GM18870 (cell line): ENCODE measurements around the gene PPM1F.
"Not testable (repeated sequence)": the region's sequence is repeated elsewhere in the genome, so short reads cannot be mapped to it uniquely, and the experiment has no call there.

Experiments used
- ATAC-seq: cut with Tn5 transposase; IDR thresholded peaks from one replicate; pipeline ENCODE4 v1.9.1; 2021; ENCODE audit warnings: moderate library complexity; ENCODE audit not compliant: unreplicated experiment

PPM1F gene

DNA sequence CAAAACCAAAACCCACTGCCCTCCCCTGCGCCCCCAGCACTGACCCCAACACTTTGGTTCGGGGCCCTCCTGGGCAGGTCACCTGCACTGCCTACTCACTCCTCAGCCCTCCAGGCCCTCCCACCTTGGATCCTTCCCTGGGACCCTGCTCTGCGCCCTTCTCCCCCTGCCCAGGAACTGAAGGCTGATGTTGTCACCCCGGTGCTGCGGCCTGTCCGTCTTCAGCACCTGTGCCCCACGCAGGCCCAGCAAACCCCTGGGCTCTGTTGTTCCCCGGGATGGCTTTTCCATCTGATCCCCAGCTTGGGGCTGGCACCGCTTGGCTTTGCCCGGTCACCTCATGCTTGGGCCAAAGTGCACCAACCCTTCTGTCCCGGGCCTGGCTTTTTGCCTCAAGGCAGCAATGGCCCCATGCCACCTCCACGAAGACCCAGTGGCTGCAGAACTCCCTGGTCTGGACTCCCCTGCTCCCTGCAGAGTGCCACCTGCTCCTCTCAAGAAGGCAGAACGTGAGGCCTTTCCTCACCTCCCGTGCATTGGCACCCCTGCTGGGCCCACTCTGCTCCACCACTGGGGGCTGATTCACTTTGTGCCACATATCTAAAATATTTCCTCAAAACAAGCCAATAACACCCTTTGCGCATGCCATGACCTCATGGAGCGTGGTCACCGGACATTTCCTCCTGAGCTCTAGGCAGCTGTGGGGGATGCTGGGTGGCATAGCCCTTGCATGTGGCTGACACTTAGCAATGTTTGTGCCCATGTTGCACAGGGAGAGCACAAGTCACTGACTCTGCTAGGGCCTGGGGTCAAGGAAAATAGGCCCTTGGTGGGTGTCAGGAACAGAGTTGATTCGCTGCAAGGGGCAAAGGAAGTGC, 8.8 kb downstream of the PPM1F start:
- no peak for ATAC-seq

DNA sequence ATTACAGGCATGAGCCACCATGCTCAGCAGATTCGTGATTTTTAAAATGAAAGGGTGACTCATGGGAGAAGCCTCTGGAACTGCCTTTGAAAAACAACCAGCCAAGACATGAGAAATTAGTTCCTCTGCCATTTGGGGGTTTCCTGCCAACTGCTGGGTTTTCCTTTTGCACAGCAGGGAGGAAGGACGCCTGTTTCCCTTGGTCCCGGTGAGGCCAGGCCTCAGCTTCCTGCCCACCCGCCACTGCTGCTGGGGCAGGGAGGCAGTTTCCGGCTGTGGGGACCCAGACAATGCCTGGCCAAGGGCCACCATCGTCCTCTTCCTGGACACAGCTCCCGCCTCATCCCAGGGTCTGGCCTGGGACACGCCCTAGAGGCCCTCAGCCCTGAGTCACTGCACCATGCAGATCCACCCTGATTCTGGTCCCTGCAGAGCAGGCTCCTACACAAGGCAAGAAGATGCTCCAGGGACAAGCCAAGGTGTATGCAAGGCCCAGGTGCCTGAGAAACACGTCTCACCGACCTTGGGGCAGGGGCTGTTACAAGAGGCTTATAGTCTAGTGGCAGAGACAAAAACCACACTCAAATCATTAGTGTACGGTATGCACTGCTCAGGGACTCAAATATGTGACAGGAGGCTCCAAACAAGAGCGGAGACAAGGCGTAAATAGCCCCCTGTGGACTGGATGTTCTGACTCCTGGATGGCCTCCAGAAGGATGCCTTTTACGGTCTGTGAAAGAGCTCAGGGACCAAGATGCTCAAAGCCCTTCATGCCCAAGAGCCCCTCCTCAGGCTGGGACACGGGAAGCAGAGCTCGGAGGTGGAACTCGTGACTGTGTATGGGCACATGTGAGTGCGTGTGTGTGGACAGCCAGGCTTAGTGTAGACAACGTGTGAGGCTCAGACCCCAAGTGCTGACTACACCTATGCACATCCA, 10.0 kb downstream of the PPM1F start:
- no peak for ATAC-seq

DNA sequence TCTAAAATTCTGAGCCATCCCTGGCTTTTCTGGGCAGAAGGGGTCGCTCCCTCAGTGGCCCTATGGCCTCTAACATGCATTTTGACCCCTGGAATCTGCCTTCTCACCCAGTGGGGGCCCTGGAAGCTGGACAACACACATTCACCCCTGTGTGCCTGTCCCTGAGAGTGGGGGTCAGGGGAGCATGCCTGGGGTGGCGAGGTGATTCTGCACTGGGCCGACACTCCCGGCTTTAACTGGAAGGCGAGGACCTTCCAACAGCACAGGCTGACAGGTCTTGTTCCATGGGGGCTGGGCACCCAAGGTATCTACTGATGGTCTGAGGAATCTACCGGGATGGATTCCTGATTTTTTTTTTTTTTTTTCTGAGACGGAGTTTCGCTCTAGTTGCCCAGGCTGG, 10.7 kb downstream of the PPM1F start:
- ATAC-seq = no peak

DNA sequence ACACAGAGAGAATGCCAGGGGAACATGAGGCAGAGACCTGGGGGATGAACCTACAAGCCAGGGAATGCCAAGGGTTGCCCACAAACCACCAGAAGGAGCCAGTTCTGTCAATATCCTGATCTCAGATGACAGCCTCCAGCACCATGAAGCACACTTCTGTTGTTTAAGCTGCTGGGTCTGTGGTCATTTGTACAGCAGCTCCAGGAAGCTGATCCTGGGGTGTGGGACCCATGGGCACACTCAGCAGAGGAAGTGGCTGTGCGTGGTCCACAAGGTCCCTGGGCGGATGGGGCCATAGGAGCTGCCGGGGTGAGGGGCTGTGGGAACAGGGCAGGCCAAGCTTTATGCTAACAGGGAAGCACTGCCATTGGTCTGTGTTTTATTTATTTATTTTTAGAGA, 12.1 kb downstream of the PPM1F start:
- no peak for ATAC-seq

DNA sequence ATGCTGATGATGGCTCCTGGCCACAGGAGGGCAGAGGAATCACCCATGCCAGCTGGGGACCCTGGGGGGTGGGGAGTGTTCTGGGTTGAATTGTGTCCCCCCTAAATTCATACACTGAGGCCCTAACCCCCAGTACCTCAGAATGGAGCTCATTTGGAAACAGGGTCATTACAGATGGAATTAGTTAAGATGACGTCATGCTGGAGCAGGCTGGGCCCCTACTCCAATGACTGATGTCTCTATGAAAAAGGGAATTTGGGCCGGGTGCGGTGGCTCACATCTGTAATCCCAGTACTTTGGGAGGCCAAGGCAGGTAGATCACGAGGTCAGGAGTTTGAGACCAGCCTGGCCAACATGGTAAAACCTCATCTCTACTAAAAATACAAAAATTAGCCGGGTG, 12.7 kb downstream of the PPM1F start:
- not testable (repeated sequence) for ATAC-seq

DNA sequence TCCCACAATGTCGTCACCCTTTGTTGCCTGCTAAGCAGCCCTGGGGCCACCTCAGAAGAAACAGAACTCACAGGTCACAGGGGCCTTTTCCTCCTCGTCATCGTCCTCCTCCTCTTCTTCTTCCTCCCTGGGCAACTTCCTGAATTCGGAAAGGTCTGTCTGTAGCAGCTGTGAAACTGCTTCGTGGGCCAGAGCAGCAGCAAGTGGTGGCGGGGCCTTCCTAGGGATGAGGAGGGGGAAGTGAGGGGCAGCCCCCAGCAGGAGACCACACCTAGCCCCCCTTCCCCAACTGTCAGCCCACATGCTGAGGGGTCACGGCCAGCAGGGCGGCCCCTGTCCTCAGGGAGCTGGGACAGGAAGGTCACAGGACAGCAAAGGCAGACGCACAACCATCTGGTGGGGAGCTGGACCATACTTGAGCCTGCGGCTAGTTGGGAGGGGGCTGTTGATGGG, 13.2 kb downstream of the PPM1F start:
- ATAC-seq = no peak

DNA sequence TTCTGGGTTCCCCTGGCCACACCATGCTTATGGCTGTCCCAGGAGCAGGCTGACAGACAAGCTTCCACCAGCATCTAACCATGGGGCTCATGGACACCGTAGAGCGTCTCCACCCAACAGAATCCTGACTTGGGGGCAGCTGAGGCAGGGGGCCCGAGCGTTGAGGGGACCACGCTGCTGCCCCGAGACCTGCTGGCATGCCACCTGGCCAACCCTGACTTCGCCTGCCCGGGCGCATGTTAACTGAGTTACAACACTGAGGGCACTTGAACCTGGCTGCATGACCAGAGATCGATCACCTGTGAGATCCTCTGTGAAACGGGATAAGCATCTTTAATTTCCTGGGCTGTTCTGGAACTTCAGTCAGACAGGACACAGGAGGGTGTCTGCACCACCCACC, 13.7 kb downstream of the PPM1F start:
- no peak for ATAC-seq

DNA sequence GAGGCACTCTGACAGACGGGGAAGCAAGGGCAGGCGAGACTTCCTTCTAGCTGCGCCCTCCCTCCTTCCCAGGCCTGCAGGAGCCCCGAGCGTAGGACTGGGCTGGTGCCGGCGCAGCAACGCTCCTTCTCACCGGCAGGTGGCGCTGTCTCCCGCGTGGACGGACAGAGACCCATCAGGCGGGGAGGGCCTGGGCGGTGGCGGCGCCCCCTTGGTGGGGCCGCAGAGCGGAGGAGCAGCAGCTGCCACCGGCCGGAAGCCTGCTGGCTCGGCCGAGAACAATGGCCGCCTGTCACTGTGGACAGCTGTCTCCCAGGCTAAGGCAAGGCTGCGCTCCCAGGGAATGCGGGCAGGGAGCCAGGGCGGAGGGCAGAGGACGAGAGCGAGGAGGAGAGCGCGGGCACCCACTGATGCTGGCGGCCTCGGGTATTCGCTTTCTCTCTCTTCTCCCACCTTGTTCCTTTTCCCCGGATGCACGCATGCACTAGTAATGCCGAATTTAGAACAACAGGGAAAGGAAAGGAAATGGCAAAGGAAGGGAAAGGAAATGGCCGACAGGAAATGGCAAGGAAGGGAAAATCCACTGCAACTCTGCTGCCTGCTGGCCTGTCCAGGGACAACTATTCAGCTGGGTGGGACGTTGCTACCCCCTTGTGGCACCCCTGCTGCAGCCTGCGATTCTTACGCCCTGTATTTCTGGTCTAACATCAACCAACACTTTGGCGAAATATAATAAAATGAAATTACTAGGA, 14.4 kb downstream of the PPM1F start:
- peak; percentile 74 for ATAC-seq

DNA sequence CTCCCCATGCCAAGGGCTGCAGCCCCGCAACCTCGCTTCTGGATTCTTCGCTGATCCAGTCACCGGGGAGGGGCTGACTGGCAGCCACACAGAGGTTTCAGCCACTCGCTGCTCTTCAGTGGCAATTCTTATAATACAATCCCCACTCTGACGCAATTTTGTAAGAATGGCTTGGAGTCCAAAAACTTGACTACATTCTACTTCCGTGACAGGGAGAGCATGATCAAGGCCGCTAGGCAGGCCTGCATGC, 14.9 kb downstream of the PPM1F start:
- peak; percentile 17 for ATAC-seq

DNA sequence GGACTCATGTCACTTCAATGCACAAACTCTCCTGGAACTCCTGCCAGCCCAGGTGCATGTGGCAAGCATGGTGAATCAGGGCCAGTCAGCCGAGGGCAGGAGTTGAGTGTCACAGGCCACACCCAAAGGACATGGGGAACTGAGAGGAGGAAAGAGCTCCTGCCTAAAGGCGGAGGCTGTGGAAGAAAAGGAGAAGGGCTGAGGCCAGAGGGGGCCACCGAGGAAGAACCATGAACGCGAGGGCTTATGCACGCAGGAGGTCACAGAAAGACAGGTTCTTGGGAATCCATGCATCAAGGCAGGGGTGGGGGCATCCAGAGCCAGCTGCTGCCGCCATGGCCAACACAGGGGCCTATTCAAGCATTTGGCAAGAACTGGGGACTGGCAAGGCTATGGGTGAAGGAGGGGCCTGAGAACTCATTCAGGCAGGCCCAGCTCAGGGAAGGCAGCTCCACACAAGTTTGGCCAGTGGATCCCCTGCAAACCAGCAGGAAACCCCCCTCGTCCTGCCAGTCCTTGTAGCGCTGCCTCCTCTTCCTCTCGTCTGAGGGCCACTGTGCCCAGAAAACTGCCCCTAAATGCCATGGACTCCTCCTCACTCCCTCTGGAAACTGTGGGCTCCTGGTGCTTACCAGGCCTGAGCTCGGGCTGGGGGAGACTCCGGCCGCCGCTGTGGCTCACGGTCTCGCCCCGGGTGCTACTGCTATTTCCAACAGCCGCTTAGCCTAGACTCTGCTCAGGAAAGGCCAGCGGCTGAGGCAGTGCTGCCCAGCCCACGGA, 15.4 kb downstream of the PPM1F start:
- ATAC-seq = no peak

DNA sequence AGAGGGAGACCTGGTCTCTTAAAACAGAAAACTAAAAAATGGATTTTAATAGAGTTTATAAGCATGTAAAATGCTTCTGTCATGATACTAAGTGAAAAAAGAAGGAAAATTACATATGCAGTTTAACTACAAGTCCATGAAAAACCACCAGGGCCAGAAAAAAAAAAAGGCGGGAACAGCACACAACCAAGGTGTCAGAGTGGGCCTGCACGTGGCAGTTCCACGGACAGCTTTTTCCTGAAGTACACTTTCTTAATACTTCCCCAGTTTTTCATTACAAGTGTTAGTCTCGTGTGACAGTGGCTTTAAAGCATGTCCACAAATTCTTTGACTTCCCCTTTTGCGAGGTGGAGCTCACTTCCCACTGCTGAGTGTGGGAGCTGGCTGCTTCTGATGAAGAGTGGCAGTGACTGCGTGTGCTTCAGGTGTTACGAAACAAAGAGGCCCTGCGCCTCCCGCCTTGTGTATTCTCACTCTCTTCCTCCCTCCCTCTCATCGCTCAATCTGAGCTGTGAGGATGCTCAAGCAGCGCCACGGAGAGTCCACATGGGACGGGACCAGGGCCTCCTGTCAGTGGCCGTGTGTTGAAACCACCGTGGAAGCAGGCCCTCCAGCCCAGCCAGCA, 16.4 kb downstream of the PPM1F start:
- ATAC-seq = no peak

DNA sequence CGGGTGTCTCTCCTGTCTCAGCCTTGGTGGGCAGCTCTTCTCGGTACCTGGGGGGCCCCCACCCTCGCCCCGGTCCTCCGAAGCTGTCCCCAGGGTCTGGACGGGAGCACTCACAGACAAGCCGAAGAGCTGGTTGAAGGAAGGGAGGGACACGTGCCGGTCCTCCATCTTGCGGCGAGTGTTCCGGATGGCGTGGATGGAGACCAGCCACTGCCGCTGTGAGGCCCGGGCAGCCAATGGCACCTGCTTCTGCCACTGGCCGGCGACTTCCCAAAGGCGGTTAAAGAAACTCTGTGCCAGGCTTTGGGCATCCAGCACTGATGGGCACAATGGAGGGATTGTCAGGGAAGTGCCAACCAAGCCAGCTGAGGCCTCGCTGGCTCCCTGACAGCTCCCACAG, 18.7 kb downstream of the PPM1F start:
- ATAC-seq = no peak

DNA sequence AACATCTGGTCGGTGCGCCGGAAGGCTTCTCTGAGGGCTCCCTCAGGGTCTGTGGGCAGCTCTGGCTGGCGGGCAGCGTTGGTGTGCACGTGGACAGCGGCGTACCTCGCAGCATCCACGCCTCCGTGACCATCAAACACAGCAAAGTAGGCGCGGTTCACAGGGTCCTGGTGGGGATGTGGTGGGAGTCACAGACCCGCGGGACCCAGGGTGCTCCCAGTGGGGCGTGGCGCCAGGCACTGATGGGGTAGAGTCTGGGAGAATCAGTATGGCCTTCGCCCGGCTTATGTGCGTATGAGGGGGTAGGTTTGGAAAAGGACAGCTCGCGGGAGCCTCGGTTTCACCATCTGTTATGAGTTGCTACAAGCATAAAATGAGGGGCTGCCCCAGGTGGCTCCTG, 19.2 kb downstream of the PPM1F start:
- no peak for ATAC-seq

DNA sequence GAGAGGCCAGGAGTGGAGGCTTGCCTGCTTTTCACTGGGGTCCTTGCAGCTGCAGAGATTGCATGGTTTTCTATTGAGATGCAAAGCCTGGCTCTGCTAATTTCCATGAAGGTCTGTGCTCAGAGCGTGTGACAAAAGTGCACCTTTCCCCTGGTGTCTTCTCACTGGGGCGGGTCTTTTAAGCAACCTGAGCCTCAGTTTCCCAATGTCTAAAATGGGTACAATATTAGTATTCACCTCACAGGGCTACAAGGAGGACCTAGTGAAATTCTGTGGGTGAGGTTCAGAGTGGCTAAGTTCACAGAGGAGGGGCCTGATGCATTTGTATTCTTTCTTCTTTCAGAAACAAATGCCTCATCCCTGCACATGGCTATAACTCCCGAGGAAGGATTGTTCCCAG, 20.3 kb downstream of the PPM1F start:
- ATAC-seq = no peak

DNA sequence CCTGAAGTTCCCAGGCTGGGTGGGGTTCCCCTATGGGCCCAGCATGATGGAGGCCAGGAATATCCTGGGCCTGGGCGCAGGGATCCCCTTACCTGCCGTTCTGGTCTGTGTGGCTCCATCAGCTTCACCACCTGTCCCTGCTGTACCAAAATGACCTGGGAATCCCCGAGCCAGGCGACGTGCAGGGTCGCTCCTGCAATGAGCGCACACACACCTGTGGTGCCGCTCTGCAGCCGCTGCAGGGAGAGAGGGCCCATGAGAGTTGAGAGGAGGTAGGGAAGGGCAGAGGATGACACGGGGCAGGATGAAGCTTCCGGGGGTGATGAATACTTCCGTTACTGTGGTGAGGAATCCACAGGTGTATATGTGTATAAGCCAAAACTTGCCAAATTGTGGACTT, 21.6 kb downstream of the PPM1F start:
- no peak for ATAC-seq

DNA sequence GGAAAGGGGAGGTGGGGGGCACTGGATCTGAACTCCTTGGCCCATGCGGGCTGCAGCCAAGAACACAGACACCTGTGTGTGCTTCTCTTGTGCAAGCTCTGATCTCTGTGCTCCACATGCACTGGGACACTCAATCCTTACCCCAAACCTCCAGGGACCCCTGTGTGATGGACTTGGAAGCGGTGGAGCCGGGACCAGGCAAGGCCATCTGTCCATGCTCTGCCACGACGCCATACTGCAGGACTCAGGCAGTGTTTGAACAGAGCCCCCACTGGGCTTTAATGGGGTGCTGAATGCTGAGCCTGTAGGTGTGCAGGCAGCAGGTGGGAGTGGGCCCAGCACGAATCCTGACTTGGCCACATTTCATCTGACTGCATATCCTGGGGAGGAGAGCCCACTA, 23.4 kb downstream of the PPM1F start:
- ATAC-seq = no peak

DNA sequence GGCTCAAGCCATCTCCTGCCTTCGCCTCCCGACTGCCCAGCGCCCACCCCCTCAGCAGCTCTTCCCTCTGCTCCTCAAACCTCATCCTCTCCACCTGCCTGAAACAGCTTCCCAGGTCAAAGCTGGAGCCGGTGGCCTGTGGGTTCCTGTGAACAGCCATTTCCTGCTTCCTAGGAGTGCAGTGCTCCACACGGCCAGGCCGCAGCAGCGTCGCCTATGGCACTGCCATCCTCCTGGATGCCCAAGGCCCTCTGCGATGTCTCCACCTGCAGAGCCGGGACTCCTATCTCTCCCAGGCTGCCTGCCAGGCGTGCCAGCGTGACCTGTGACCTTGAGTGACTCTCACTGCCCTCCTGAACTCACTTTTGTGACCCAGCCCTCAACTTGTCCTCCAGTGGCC, 24.6 kb downstream of the PPM1F start:
- ATAC-seq = no peak

DNA sequence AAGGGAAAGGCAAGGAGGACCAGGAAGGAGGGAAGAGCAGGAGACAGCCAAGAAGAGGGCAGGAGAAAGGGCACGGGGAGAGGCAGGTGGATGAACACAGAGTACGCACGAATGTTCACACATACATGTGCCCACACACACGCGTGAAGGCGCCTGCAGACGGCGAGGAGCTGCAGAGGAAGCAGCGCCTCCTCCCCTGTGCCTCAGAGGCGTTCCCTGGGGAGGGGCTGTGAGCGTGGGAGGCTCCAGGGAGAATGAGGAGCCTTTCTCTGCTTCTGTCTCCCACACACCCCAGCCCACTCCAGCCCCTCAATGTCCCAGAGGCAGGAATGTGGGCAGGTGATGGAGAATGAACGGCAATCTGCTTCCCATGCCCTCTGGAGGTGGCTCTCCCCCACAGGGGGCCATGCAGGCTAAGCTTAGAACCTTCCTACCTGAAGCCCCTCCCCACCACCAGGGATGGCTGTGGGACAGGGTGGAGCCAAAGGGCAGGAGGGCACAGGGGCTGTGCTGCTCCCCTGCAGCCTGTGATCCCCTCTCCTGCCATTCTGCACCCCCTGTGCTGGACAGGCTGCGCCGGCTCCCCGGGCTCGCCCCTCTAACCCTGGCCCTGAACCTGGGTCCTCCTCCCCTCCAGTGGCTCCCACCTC, 25.3 kb downstream of the PPM1F start:
- ATAC-seq = no peak

DNA sequence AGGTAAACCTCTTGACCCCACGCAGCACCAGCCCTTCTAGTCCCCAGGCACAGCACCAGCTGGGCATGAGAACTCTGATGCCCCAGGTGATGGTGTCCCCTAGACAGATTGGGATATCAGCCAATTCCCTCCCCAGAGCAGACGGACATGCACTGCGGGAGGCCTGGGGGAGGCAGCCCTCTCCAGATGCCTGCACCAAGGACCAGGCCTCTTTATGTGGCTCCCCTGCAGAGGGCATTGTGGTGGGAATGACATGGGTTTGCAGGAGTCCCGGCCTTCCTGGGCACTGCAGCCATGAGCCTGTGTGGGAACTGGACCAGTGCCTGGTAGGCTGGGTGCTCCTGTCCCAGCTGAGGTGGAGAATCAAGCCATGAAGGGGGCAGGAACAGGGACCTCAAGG, 25.9 kb downstream of the PPM1F start:
- no peak for ATAC-seq

DNA sequence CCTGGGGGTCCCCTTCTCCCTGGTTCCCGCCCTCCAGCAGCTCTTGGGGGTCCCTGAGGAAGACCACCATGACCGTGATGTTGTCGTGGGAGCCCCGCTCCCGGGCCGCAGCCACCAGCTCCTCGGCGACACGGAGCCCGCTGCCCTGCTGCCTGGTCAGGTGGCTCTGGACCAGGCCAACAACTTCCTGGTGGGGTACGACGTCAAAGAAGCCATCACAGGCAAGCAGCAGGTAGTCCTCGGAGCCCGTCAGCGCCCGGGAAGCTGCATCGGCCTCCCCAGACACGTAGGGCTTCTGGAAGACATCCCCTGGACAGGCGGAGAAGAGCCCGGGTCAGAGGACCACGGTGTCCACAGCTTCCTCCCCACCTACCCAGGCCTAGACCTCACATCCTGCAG, 29.5 kb downstream of the PPM1F start:
- no peak for ATAC-seq
